NCI-H1092 treated with DMSO at 0.1 percent for 48 hours (cell line): Measurements from ENCODE around the gene SLFN13.
"Not testable (repeated sequence)": the region's sequence is repeated elsewhere in the genome, so short reads cannot be mapped to it uniquely, and the experiment has no call there.

ENCODE experiments used
- DNase-seq: peaks from one replicate; lab custom pipeline; 2025; lab: John Stamatoyannopoulos, UW

SLFN13 gene, protein sequence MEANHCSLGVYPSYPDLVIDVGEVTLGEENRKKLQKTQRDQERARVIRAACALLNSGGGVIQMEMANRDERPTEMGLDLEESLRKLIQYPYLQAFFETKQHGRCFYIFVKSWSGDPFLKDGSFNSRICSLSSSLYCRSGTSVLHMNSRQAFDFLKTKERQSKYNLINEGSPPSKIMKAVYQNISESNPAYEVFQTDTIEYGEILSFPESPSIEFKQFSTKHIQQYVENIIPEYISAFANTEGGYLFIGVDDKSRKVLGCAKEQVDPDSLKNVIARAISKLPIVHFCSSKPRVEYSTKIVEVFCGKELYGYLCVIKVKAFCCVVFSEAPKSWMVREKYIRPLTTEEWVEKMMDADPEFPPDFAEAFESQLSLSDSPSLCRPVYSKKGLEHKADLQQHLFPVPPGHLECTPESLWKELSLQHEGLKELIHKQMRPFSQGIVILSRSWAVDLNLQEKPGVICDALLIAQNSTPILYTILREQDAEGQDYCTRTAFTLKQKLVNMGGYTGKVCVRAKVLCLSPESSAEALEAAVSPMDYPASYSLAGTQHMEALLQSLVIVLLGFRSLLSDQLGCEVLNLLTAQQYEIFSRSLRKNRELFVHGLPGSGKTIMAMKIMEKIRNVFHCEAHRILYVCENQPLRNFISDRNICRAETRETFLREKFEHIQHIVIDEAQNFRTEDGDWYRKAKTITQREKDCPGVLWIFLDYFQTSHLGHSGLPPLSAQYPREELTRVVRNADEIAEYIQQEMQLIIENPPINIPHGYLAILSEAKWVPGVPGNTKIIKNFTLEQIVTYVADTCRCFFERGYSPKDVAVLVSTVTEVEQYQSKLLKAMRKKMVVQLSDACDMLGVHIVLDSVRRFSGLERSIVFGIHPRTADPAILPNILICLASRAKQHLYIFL

GRCh38 chr17:35448214-35448898 lies at the start of gene SLFN13:
SLFN13 (minus strand) TSS chr17:35448766; CDS start chr17:35445680, 3,086 bp downstream.
- peak; percentile 10 for DNase-seq

DNA sequence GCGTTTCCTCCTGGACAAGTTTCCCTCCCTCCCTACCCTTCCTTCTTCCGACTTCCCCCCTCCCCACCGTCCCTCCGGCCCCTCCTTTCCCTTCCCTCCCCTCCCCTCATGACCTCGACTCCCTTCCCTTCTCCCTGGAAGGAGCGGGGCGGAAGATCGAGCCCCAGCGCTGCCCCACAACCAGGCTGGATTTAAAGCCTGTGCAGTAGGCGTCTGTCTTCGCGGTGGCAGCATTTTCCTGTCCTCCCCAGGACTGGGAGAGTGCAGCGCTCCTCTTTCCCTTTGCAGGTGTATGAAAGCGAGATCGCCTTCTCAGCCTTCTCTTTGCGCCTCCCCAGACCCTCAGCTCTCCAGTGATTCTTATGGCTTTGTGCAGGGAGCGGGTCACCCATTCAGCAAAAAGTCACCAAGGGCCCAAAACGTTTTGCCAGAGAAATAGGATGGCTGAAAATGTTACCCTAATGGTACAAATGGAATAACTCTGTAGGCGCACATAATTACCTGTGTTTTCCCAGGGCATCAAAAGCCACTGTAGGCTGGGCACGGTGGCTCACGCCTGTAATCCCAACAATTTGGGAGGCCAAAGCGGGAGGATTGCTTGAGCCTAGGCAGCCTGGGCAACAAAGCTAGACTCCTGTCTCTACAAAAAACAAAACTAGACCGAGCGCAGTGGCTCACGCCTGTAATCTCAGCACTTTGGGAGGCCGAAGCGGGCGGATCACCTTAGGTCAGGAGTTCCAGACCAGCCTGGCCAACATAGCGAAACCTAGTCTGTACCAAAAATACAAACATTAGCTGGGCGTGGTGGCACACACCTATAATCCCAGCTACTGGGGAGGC lies 48.1 kb upstream of the SLFN13 start:
- no peak for DNase-seq

- DNase-seq, result no peak
Measured at GRCh38 chr17:35493040-35493439, 44.5 kb upstream of the SLFN13 start.

GRCh38 chr17:35491417-35491816 lies 42.9 kb upstream of the SLFN13 start:
- DNase-seq, result no peak

DNA sequence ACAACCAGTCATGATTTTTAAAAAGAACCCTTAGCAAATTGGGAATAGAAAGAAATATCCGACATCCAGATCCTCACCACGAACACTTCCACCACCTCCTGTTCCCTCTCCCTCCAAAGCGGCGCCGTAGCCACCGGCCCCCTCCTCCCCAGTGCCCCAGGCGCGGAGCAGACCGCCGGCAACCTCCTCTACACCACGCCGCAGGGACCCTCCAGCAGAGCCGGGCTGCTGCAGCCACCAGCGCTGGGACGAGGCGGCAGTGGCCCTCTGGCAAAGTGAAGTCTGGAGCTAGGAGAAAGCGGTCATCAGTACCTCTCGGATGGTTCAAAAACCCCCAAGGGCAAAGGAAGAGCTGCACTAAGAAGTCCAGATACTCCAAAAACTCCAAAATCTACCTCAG lies 41.4 kb upstream of the SLFN13 start:
- no peak for DNase-seq

DNA sequence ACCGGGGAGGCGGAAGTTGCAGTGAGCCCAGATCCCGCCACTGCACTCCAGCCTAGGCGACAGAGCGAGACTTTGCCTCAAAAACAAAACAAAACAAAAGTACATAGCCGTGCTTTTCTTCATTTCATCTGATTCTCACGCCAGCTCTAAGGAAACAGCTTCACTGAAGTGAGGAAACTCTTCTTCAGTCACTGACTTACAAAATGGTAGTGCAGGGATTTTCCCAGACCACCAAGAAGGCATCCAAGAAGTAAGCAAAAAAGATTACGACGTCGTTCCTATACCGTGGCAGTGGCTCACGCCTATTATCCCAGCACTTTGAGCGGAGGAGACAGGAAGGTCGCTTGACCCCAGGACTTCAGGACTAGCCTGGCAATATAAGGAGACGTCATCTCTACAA lies 40.4 kb upstream of the SLFN13 start:
- no peak for DNase-seq

GRCh38 chr17:35486920-35487732 lies 38.6 kb upstream of the SLFN13 start:
- DNase-seq, result no peak

DNA sequence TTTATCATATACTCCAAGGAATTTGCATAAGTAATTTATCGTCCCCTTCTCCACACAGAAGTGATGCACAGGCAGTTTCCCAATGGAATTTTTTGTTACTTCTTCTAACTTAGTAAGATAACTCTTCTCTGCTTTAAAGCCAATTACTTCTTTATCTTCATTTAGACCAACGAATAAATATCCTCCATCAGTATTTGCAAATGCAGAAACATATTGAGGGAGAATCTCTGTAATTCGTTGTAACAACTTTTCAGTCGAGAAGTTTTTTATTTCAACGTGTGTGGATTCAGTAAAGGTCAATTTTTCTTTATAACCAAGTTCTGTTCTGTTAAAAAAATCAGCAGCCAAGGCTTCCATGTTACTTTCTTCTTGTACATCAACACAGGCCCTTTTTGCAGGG lies 30.7 kb upstream of the SLFN13 start:
- DNase-seq, result no peak

DNA sequence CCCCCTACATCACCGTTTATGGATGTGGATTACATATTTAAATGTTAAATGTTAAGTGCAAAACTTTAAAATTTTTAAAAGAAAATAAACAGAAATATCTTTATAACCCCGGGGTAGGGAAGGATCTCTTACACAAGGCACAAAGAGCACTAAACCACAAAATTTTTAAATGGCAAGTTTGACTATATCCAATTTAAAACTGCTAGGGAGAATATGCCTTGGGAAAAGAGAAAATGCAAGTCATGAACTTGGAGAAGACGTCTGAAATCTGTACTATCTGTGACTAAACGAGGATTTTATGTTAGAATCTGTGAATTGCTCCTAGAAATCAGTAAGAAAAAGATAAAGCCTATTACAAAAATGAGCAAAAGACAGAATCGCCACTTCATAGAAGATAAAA lies 28.7 kb upstream of the SLFN13 start:
- DNase-seq, result no peak

GRCh38 chr17:35476283-35476820 lies 27.8 kb upstream of the SLFN13 start:
- DNase-seq, result no peak

DNA sequence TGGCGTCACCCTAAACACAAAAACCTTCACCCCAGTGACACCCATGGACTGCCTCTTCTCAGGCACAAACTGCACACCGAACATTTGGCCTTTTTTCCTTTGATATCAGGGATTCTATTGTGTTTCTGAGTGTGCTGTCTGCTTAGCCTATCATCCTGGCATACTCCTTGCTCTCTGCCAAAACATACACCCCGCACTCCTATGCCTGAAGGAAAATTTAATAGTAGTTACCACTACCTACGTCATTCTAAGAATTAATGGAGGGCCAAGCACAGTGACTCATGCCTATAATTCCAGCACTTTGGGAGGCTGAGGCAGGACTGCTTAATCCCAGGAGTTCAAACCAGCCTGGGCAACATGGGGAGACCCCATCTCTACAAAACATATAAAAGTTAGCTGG lies 19.9 kb upstream of the SLFN13 start:
- no peak for DNase-seq

GRCh38 chr17:35467824-35468223 lies 19.3 kb upstream of the SLFN13 start:
- DNase-seq, result no peak

- DNase-seq, result peak; percentile 43
Measured at GRCh38 chr17:35460354-35460851, 11.8 kb upstream of the SLFN13 start.

DNA sequence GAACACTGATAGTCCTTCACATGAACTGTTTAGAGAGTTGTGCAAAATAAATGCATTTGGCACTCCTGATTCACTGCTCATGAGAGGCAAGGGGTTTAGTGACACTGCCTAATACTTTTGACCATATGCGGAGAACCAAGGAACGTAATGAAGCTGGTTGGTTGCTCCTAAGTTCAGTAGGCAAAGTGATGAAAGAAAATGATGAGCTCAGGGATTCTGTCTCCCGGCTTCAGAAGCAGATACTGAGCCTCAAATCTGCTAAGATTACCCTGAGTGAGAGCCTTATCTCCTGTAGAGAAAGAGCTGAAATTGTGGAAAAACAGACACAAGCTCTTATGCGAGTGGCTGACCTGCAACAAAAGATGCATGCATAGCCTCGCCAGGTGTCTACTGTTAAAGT lies 5.5 kb upstream of the SLFN13 start:
- not testable (repeated sequence) for DNase-seq

DNA sequence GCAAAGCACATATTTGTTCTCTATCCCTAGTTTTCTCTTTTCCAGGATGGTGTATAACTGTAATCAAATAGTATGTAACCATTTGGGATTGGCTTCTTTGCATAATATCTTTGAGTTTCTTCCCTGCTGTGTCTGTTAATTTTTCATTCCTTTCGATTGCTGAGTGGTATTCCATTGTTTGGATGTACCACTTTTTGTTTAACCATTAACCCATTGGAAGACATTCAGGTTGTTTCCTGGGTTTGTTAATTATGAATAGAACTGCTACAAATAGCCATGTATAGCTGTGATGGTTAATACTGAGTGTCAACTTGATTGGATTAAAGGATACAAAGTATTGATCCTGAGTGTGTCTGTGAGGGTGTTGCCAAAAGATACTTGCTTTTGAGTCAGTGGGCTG lies 4.6 kb upstream of the SLFN13 start:
- no peak for DNase-seq

GRCh38 chr17:35449371-35449931 lies 885 bp upstream of the SLFN13 start:
- DNase-seq, result no peak

GRCh38 chr17:35448899-35449227 lies 297 bp upstream of the SLFN13 start:
- DNase-seq, result no peak

DNA sequence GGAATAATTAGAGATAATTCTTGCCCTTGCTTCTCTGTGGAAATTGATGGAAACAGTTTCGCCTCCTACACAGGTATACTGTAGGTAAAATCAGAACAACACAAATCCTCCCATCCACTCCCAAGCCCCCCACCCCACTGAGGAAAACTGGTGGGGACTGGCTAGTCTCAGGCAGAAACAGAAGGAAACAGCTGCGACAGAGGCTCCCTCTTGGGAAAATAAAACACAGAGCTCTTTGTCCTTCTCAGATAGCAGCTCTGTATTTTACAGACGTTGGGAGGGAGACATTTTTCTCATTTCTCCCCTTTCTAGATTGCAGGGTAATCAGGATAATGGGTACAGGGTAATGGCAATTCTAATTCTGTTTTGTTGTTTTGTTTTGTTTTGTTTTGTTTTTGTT lies 1.1 kb downstream of the SLFN13 start:
- DNase-seq, result no peak

- DNase-seq, result no peak
Measured at GRCh38 chr17:35438433-35438832, 10.1 kb downstream of the SLFN13 start.
